NCI-H1417 (cell line): Measurements from ENCODE around the gene FNDC3B.

Source experiments
- DNase-seq, 3 experiments: peaks; one replicate each; lab custom pipeline; 2025; lab: John Stamatoyannopoulos, UW

The FNDC3B gene

GRCh38 chr3:172135185-172135584 lies 95.8 kb downstream of the FNDC3B start:
- DNase-seq: no peak

- DNase-seq: no peak
Measured at GRCh38 chr3:172135820-172136219, 96.4 kb downstream of the FNDC3B start.

GRCh38 chr3:172136330-172136729 lies 97.0 kb downstream of the FNDC3B start:
- DNase-seq: no peak

GRCh38 chr3:172137287-172138192 lies 98.2 kb downstream of the FNDC3B start:
- DNase-seq: no peak

GRCh38 chr3:172138193-172138537 lies 98.8 kb downstream of the FNDC3B start:
- DNase-seq: peak in 1 of 3 experiments; percentile 37

- DNase-seq: peak in 2 of 3 experiments; percentile 20 to 33
Measured at GRCh38 chr3:172138792-172139507, 99.6 kb downstream of the FNDC3B start.

GRCh38 chr3:172139528-172140276 lies 100.3 kb downstream of the FNDC3B start:
- DNase-seq: no peak

GRCh38 chr3:172140499-172141391 lies 101.4 kb downstream of the FNDC3B start:
- DNase-seq: no peak

GRCh38 chr3:172142051-172142863 lies 102.9 kb downstream of the FNDC3B start:
- no peak for DNase-seq

- no peak for DNase-seq
Measured at GRCh38 chr3:172142864-172143451, 103.6 kb downstream of the FNDC3B start.

GRCh38 chr3:172143739-172144497 lies 104.5 kb downstream of the FNDC3B start:
- DNase-seq: no peak

- no peak for DNase-seq
Measured at GRCh38 chr3:172144601-172145000, 105.2 kb downstream of the FNDC3B start.

GRCh38 chr3:172145031-172145686 lies 105.8 kb downstream of the FNDC3B start:
- DNase-seq: no peak

GRCh38 chr3:172146349-172146748 lies 107.0 kb downstream of the FNDC3B start:
- DNase-seq: no peak

- DNase-seq: no peak
Measured at GRCh38 chr3:172147113-172147818, 107.9 kb downstream of the FNDC3B start.

GRCh38 chr3:172148241-172148640 lies 108.9 kb downstream of the FNDC3B start:
- no peak for DNase-seq

GRCh38 chr3:172148702-172149565 lies 109.6 kb downstream of the FNDC3B start:
- peak in 1 of 3 experiments; percentile 26 for DNase-seq
